ENCODE data around the gene ACTR8. TPM values are rescaled to one million over a fixed set of nuclear protein-coding genes. Genes with fewer than 3 reads are reported as not detected.

ACTR8 gene
- total and polyA plus RNA-seq, 9 donors: 17.7 to 30.2 (median 24.8) TPM

GRCh38 chr3:53880396-53881345, 1.3 kb downstream of the ACTR8 start:
- Histone ChIP-seq H3K36me3 (ENCODE audit: control insufficient read depth, insufficient read depth, low read length) (peaks cover 34% of the 10 kb centered on the region), H3K4me3 (ENCODE audit: low read length) (peak overlapping the region; percentile 78), H3K4me1 (ENCODE audit: control insufficient read depth, insufficient read depth, low read length) (peaks cover 11% of the 10 kb centered on the region), H3K27ac (ENCODE audit: low read length) (peak overlapping the region; percentile 96), H3K27me3 (ENCODE audit: control insufficient read depth, insufficient read depth, low read length) (no peaks in the 10 kb centered on the region), H3K9me3 (replicated peaks; ENCODE audit: control insufficient read depth, low read depth, low read length) (no peaks in the 10 kb centered on the region)
- 0% methylated on average over 2 of the region's 10 CpGs for WGBS (ENCODE audit: insufficient coverage)
- peak; percentile 15 for DNase-seq

- WGBS (ENCODE audit: insufficient coverage): no CpG with 5 or more reads among the region's 5 CpGs
- no peak overlapping the region for H3K4me3 ChIP-seq (ENCODE audit: low read length)
- DNase-seq: no peak
- H3K27me3 ChIP-seq (ENCODE audit: control insufficient read depth, insufficient read depth, low read length): no peaks in the 10 kb centered on the region
- H3K27ac ChIP-seq (ENCODE audit: low read length): no peak overlapping the region
- H3K36me3 ChIP-seq (ENCODE audit: control insufficient read depth, insufficient read depth, low read length): peaks cover 61% of the 10 kb centered on the region
- no peaks in the 10 kb centered on the region for H3K9me3 ChIP-seq (replicated peaks; ENCODE audit: control insufficient read depth, low read depth, low read length)
- no peaks in the 10 kb centered on the region for H3K4me1 ChIP-seq (ENCODE audit: control insufficient read depth, insufficient read depth, low read length)
These were observed 16.0 kb downstream of the ACTR8 start for GRCh38 chr3:53865732-53866499.

GRCh38 chr3:53863145-53863544, 18.8 kb downstream of the ACTR8 start:
- no peak for DNase-seq
- Histone ChIP-seq H3K4me1 (ENCODE audit: control insufficient read depth, insufficient read depth, low read length) (no peaks in the 10 kb centered on the region), H3K36me3 (ENCODE audit: control insufficient read depth, insufficient read depth, low read length) (peaks cover 52% of the 10 kb centered on the region)

GRCh38 chr3:53862241-53862640, 19.7 kb downstream of the ACTR8 start:
- Histone ChIP-seq H3K4me3 (ENCODE audit: low read length) (no peak overlapping the region), H3K36me3 (ENCODE audit: control insufficient read depth, insufficient read depth, low read length) (peaks cover 46% of the 10 kb centered on the region), H3K4me1 (ENCODE audit: control insufficient read depth, insufficient read depth, low read length) (no peaks in the 10 kb centered on the region)

More at GRCh38 chr3:53863145-53863544, 18.8 kb downstream of the ACTR8 start:
- Histone ChIP-seq H3K27me3 (ENCODE audit: control insufficient read depth, insufficient read depth, low read length) (no peaks in the 10 kb centered on the region), H3K9me3 (replicated peaks; ENCODE audit: control insufficient read depth, low read depth, low read length) (no peaks in the 10 kb centered on the region), H3K27ac (ENCODE audit: low read length) (no peak overlapping the region), H3K4me3 (ENCODE audit: low read length) (no peak overlapping the region)
- WGBS (ENCODE audit: insufficient coverage): 67% methylated on average over 1 of the region's 1 CpG

GRCh38 chr3:53860196-53860595, 21.8 kb downstream of the ACTR8 start:
- Histone ChIP-seq H3K4me1 (ENCODE audit: control insufficient read depth, insufficient read depth, low read length) (no peaks in the 10 kb centered on the region), H3K9me3 (replicated peaks; ENCODE audit: control insufficient read depth, low read depth, low read length) (no peaks in the 10 kb centered on the region), H3K36me3 (ENCODE audit: control insufficient read depth, insufficient read depth, low read length) (peaks cover 42% of the 10 kb centered on the region), H3K4me3 (ENCODE audit: low read length) (no peak overlapping the region), H3K27me3 (ENCODE audit: control insufficient read depth, insufficient read depth, low read length) (no peaks in the 10 kb centered on the region), H3K27ac (ENCODE audit: low read length) (no peak overlapping the region)
- no peak for DNase-seq
- 72% methylated on average over 2 of the region's 4 CpGs for WGBS (ENCODE audit: insufficient coverage)

More at GRCh38 chr3:53862241-53862640, 19.7 kb downstream of the ACTR8 start:
- DNase-seq: no peak
- Histone ChIP-seq H3K9me3 (replicated peaks; ENCODE audit: control insufficient read depth, low read depth, low read length) (no peaks in the 10 kb centered on the region), H3K27me3 (ENCODE audit: control insufficient read depth, insufficient read depth, low read length) (no peaks in the 10 kb centered on the region), H3K27ac (ENCODE audit: low read length) (no peak overlapping the region)
- no CpG with 5 or more reads among the region's 3 CpGs for WGBS (ENCODE audit: insufficient coverage)

- no peak overlapping the region for H3K27ac ChIP-seq (ENCODE audit: low read length)
- WGBS (ENCODE audit: insufficient coverage): 94% methylated on average over 3 of the region's 6 CpGs
These were observed 22.8 kb downstream of the ACTR8 start for GRCh38 chr3:53859178-53859577.

GRCh38 chr3:53858096-53858741, 23.7 kb downstream of the ACTR8 start:
- no peaks in the 10 kb centered on the region for H3K9me3 ChIP-seq (replicated peaks; ENCODE audit: control insufficient read depth, low read depth, low read length)
- H3K27me3 ChIP-seq (ENCODE audit: control insufficient read depth, insufficient read depth, low read length): no peaks in the 10 kb centered on the region
- no peak overlapping the region for H3K4me3 ChIP-seq (ENCODE audit: low read length)
- DNase-seq: no peak
- WGBS (ENCODE audit: insufficient coverage): 84% methylated on average over 7 of the region's 7 CpGs
- H3K4me1 ChIP-seq (ENCODE audit: control insufficient read depth, insufficient read depth, low read length): no peaks in the 10 kb centered on the region
- peaks cover 26% of the 10 kb centered on the region for H3K36me3 ChIP-seq (ENCODE audit: control insufficient read depth, insufficient read depth, low read length)
- no peak overlapping the region for H3K27ac ChIP-seq (ENCODE audit: low read length)

More at GRCh38 chr3:53859178-53859577, 22.8 kb downstream of the ACTR8 start:
- no peaks in the 10 kb centered on the region for H3K9me3 ChIP-seq (replicated peaks; ENCODE audit: control insufficient read depth, low read depth, low read length)
- DNase-seq: no peak
- no peak overlapping the region for H3K4me3 ChIP-seq (ENCODE audit: low read length)
- H3K36me3 ChIP-seq (ENCODE audit: control insufficient read depth, insufficient read depth, low read length): peaks cover 33% of the 10 kb centered on the region
- no peaks in the 10 kb centered on the region for H3K27me3 ChIP-seq (ENCODE audit: control insufficient read depth, insufficient read depth, low read length)
- no peaks in the 10 kb centered on the region for H3K4me1 ChIP-seq (ENCODE audit: control insufficient read depth, insufficient read depth, low read length)

- no peak for DNase-seq
- H3K36me3 ChIP-seq (ENCODE audit: control insufficient read depth, insufficient read depth, low read length): peaks cover 18% of the 10 kb centered on the region
- H3K27me3 ChIP-seq (ENCODE audit: control insufficient read depth, insufficient read depth, low read length): no peaks in the 10 kb centered on the region
- H3K27ac ChIP-seq (ENCODE audit: low read length): no peak overlapping the region
- no peaks in the 10 kb centered on the region for H3K9me3 ChIP-seq (replicated peaks; ENCODE audit: control insufficient read depth, low read depth, low read length)
- 75% methylated on average over 2 of the region's 7 CpGs for WGBS (ENCODE audit: insufficient coverage)
- no peak overlapping the region for H3K4me3 ChIP-seq (ENCODE audit: low read length)
- no peaks in the 10 kb centered on the region for H3K4me1 ChIP-seq (ENCODE audit: control insufficient read depth, insufficient read depth, low read length)
These were observed 25.0 kb downstream of the ACTR8 start for GRCh38 chr3:53856964-53857363.

- WGBS (ENCODE audit: insufficient coverage): 31% methylated on average over 3 of the region's 5 CpGs
- H3K4me3 ChIP-seq (ENCODE audit: low read length): no peak overlapping the region
- H3K36me3 ChIP-seq (ENCODE audit: control insufficient read depth, insufficient read depth, low read length): no peaks in the 10 kb centered on the region
- H3K27ac ChIP-seq (ENCODE audit: low read length): no peak overlapping the region
- DNase-seq: peak; percentile 48
- H3K9me3 ChIP-seq (replicated peaks; ENCODE audit: control insufficient read depth, low read depth, low read length): no peaks in the 10 kb centered on the region
- peaks cover 6% of the 10 kb centered on the region for H3K4me1 ChIP-seq (ENCODE audit: control insufficient read depth, insufficient read depth, low read length)
- peaks cover 23% of the 10 kb centered on the region for H3K27me3 ChIP-seq (ENCODE audit: control insufficient read depth, insufficient read depth, low read length)
These were observed 31.1 kb downstream of the ACTR8 start for GRCh38 chr3:53850895-53851294.

GRCh38 chr3:53849916-53850315, 32.0 kb downstream of the ACTR8 start:
- H3K27me3 ChIP-seq (ENCODE audit: control insufficient read depth, insufficient read depth, low read length): peaks cover 31% of the 10 kb centered on the region
- peaks cover 6% of the 10 kb centered on the region for H3K4me1 ChIP-seq (ENCODE audit: control insufficient read depth, insufficient read depth, low read length)
- 100% methylated on average over 1 of the region's 7 CpGs for WGBS (ENCODE audit: insufficient coverage)
- no peak overlapping the region for H3K27ac ChIP-seq (ENCODE audit: low read length)
- H3K4me3 ChIP-seq (ENCODE audit: low read length): no peak overlapping the region
- H3K9me3 ChIP-seq (replicated peaks; ENCODE audit: control insufficient read depth, low read depth, low read length): no peaks in the 10 kb centered on the region
- no peaks in the 10 kb centered on the region for H3K36me3 ChIP-seq (ENCODE audit: control insufficient read depth, insufficient read depth, low read length)
- no peak for DNase-seq

Measured in muscle of leg (tissue), 11 donors.